HG02759 (cell line): Measurements from ENCODE around the gene SPATA46.
A peak's percentile ranks its signal among the peaks of the same experiment; 100 is the strongest.

ENCODE experiments used
- ATAC-seq: cut with Tn5 transposase; IDR thresholded peaks from one replicate; pipeline ENCODE4 v1.9.1; 2021; ENCODE audit warnings: mild to moderate bottlenecking, moderate library complexity; ENCODE audit not compliant: unreplicated experiment

The SPATA46 gene

DNA sequence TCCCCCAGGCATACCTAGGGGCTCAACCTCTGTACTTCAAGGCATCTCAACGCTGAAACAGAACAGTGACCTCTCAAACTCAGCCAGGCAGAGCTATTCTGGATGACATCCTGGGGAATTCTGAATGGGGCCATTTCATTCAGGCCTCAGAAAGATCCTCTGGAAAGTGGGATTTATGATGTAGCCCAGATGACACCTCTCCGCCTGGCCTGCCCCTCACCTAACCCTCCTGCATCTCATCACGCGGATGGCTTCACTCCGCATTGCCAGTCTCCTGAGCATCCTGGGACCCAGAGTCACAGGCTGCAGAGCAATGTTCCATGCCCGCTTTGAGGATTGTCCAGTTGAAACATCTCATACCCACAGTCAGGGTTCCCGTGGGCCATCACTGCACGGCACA lies 1.2 kb downstream of the SPATA46 start:
- ATAC-seq = no peak

DNA sequence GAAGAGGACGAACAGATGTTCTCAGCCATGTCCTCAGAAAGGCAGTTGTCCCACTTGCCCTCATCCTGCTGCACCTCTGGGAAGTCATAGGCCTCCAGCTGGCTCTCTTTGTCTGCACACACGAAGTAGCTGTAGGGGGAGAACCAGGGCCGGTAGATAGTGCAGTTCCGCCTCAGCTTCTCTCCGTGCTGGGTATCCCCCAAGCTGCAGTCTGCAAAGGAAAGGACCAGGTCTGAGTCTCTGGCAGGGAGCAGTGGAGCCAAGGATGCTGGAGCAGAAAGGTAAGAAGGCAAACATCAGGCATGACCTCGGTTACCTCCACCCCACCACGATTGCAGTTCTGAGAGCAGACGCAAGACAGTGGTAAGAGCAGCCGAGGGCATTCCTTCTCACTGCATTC lies 2.2 kb downstream of the SPATA46 start:
- ATAC-seq = no peak

DNA sequence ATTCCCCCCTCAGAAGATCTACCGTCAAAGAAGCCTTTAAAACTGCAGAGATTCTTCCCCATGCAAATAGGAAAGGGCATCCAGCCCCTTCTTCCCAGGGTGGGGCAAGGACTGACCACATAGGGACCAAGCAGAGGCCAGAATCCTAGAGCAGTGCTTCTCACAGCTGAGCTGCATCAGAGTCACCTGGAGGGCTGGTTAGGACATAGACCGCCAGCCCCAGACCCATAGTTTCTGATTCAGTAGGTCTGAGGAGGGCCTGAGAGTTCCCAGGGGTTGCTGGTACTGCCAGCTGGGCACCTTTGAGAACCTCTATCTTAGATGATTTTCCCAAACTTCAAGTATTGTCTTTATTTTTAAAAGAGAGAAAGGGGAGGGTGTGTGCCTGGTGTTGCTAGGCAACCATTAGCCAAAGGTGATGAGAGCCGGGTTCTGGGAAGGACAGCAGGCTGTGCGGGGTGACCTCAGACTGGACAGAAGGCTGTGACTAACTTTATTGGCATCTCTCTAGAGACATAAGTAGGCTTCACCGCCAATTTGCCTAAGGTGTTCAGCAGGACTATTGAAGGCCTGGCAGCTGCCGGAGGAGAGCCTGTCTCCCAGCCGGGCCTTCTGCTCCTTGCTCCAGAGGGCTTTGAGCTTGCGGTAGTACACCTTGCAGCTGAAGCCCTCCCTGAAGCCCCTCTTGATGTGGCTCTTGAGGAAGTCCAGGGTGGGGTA lies 3.0 kb downstream of the SPATA46 start:
- no peak for ATAC-seq

DNA sequence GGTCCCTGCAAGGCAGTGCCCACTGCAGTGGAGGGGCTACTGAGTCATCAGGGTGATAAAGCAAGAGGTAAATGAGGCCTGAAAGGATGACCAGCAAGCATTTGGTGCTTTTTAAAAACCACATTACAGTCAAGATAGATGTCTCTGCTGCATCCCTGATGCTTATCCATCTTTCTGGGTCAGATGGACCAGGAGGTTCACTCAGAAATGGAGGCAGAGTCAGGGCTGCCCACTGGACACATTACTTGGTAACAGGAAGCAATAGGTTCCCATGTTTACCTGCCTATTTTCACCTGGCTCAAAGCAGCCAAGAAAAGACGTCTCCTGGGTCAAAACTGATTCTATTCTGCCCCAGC lies 3.6 kb downstream of the SPATA46 start:
- no peak for ATAC-seq

DNA sequence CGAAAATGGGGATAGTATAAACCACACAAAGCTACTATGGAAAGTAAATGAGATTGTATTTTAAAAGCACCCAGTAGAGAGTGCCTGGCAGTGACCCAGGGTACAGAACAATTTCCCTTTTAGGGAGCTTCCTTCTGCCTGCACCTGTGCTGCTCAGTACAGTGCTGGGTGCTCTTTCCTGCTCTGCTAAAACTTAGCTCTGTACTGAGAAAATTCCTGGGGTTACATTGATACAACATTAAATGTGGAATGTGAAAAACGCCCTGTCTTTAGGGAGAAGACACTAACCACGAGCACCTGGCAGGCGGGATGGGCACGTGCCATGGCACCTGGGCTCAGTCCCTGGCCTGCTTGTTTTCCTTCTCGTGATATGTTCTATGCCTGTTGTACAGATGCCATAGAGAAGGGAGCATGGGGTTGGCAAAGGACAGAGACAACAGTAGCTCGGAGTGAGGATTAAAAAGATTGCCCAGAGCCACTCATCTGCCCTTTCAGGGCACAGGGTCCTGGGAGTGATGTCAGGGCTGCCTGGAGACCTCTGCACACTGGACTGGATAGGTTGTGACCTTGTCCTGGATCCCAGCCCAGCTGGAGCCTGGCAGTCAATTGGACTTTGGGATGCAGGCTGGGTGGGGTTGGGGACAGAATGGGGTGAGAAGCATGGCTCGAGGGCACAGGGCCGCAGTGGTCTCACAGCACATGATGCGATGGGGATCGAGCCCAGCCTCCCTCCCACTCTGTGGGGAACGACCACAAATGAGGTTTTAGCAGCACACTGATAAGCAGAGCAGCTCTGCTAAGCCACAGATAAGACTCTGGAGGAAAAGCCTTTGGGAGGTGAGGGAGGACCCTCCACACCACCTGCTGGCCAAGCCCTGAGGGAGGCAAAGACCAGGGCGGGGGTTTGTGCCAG lies 4.2 kb downstream of the SPATA46 start:
- no peak for ATAC-seq

DNA sequence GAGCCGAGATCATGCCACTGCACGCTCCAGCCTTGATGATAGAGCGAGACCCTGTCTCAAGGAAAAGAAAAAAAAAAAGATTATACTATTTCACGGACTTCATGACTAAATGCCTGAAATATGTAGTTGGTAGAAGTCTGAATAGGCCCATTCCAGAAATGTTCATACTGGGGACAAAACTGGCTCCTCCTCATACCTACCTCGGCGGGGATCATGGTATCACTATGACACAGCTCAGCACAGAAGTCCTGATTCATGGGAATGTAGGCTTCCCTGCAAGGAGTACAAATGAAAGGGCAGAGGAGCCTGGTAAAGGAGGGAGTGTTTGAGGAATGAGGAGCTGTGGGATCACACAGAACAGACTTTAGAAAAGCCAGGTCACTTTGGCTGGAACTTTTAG lies 5.0 kb downstream of the SPATA46 start:
- ATAC-seq = no peak

DNA sequence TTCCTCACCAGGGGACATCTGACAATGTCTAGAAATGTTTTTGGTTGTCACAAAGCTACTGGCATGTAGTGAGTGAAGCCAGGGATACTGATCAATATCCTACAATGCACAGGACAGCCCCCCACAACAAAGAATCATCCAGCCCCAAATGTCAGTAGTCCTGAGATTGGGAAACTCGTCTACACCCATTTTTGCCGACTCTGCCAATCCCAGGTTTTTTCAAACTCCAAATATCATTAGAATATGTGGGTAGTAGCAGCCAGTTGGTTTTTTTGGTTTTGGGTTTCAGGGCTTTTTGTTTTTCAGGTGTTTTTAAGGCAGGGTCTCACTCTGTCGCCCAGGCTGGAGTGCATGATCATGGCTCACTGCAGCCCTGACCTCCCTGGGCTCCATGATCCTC lies 5.9 kb downstream of the SPATA46 start:
- ATAC-seq = no peak

DNA sequence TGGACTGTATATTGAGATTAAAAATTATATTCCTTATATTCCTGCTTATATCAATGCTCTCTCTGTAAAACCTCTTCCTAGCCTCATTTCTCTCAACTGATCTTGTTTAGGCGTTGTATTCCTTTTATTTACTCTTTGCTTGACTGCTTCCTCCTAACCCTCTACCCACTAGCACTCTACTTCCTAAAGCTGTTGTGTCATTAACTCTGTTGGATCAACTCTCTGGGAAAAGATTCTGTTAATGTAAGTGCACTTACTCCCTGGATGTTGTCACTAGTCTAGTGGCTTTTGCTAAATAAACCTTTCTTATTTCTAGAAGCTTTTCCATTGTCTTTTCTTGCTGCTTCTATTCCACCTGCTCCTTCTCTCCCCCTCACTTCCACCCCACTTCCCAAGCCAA lies 6.5 kb downstream of the SPATA46 start:
- no peak for ATAC-seq

DNA sequence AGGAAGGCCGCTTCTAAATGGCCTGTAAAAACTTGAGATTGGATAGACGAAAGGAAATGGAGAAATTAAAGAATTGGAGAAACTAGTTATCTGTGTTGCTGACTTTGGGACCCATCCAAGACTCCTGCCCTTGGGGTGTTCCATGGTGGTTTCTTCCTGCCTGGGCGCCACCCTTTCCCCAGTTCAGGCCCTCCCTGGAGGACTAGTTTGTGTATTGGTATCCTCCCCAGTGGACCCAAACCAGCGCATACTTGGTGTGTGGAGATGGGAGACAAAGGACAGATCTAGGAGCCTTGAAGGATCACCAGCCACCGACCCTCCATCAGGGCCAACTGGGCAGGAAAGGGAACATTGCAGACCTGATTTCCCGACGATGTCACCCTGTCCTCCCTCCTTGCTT lies 7.1 kb downstream of the SPATA46 start:
- ATAC-seq = no peak

DNA sequence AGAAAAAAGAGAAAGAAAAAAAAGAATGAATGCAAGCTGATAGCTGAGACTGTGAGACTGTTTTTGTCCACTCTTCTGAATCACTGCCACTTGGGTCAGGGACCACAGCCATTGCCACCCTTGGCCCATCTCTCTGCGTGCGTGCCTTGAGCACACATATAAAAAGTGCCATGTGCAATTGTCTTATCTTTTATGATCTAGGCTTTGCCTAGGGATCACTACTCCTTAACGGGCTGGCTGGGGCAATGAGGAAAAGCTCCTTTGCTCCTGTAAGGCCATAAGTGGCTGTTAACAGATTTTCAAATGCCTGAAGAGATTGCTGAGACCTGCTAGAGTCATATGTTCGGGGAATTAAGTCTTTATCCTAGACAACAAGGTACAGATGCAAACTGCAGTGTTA lies 8.2 kb downstream of the SPATA46 start:
- no peak for ATAC-seq

DNA sequence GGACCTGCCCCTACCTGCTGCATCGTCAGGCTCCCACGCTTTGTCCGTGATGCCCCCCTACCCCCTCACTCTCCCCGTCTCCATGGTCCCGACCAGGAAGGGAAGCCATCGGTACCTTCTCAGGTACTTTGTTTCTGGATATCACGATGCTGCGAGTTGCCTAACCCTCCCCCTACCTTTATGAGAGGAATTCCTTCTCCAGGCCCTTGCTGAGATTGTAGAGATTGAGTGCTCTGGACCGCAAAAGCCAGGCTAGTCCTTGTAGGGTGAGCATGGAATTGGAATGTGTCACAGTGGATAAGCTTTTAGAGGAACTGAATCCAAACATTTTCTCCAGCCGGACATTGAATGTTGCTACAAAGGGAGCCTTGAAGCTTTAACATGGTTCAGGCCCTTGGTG lies 8.9 kb downstream of the SPATA46 start:
- ATAC-seq = no peak

DNA sequence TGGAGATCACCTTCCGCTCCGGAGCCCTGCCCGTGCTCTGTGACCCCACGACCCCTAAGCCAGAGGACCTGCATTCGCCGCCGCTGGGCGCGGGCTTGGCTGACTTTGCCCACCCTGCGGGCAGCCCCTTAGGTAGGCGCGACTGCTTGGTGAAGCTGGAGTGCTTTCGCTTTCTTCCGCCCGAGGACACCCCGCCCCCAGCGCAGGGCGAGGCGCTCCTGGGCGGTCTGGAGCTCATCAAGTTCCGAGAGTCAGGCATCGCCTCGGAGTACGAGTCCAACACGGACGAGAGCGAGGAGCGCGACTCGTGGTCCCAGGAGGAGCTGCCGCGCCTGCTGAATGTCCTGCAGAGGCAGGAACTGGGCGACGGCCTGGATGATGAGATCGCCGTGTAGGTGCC lies 9.6 kb downstream of the SPATA46 start:
- no peak for ATAC-seq

DNA sequence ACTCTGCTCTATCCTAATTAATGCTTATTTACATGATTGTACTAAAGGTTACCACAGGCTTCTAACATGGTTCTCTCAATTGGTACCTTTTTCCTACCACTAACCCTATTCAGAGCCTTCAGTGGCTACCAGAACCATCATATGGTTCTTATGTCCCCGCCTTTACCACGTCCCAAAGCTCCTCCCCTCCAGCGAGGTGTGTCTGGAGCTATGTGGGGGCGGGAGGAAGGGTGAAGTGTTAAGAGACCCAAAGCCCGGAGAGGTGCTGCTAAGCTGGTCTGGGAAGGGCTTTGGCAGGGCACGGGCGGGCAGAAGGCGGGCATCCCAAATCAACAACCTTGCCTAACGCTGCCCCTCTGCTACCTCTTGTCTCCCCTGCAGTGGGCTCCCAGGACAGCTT lies 10.0 kb downstream of the SPATA46 start:
- no peak for ATAC-seq

DNA sequence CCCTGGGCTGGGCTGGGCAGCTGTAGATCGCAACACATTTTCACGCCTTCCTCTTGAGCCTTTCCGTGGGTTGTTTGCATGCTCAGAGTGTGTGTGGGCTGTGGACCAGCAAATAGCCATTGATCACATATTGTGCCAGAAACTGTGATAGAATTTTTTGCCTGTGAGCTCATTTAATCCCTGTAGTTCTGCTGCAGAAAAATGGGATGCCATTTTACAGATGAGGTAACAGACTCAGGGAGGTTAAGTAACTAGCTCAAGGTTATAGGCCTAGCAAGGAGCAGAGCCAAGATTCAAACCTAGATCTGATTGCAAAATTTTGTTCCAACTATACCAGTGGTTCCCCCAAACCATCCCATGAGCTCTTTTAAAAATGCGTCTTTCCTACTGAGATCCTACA lies 10.5 kb downstream of the SPATA46 start:
- ATAC-seq = no peak

DNA sequence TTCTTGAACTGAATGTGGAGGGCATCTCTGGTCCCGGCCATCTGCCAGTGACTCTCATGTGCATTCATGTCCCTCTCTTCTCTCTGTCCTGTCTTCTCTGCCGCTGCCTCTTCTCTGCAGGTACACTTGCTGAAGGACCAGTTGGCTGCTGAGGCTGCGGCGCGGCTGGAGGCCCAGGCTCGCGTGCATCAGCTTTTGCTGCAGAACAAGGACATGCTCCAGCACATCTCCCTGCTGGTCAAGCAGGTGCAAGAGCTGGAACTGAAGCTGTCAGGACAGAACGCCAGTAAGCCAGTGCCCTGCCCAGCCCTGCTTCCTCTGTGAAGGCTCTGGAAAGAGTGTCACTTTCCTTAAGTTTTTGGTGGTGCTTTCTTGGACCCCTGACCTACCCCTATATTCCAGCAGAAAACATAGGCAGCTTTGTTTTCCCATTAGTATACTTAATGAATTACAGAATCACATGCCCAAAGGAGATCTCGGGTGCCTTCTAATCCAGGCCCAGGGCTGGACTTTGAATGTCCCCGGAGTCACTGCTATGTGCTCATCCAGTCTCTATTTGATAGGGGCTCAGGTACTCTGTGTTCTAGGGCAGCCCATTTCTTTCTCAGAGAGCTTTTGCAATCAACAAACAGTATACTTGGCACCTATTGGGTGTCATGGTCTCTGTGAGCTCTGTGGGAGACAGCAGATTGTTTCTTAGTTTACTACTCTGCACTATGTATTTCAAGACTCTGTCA lies 11.2 kb downstream of the SPATA46 start:
- no peak for ATAC-seq

DNA sequence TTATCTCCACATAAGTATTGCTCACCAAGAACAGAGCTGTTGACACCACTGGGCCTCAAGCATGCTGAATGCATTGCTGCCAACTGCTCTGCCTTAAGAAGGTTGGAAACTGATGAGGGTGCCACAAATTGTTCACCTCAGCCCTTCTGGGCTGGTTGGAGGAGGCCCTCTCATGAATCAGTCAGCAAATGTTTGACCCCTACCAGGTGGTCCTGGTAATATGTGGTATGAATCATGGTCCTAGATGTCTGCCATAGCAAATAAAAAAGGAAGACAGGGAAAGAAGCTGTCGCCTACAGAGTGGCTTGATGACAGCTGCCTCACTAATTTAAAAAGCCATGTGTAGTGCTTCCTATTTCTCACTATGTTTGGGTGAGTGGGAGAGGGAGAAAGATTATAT lies 12.2 kb downstream of the SPATA46 start:
- no peak for ATAC-seq

DNA sequence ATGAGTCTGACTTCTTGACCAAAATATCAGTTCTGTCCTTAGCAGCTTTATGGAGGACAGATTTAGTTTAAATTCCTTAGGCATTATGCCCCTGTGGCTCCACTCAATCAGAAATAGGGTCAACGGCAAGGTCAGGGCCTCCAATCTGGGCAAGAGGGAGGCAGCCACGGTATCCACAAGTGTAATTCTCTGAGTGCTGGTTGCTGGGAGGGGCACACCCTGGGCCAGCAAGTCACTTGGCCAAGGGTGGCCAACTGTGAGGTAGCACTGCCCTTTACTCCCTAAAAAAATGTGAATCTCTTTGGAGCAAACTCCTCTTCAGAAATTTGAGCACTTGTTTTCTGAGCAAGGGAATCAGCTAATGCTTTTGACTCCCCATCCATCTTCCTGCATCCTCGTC lies 12.8 kb downstream of the SPATA46 start:
- ATAC-seq = no peak

DNA sequence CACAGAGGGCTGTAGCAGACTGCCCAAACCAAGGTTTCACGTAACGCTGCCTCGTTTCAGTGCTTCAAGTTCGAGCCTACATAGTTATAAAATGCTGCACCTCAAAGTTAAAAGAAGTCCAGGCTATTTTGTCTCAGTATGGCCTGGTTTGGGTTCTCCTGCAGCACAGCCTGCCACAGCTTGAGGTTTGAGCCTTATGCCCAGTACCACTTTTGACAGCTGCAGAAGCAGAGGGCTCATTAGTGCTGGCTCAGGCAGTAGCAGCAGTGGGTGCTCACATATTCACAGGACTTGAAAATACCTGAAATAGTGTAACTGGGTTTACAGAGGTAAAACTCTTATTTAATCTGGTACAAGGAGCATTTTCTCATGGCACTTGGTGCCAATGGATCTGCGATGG lies 15.3 kb downstream of the SPATA46 start:
- ATAC-seq = peak; percentile 62

DNA sequence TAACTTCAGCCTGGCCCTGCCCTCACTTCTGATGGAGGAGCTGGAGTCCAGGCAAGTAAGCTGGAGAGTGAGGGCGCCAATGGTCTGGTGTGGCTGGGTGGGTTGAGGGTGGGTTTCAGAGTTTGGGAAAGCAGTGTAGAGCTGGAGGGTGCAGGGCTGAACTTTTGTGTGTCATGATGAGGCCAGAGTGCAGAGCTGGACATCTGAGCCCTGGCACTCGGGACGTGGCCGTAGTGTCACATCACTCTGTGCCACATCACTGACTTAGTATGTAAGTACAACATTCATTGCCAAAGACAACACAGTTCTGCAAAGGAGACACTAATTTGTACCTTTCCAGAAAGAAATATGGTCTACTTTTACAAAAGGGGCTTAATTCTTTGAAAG lies 15.8 kb downstream of the SPATA46 start:
- ATAC-seq = no peak

DNA sequence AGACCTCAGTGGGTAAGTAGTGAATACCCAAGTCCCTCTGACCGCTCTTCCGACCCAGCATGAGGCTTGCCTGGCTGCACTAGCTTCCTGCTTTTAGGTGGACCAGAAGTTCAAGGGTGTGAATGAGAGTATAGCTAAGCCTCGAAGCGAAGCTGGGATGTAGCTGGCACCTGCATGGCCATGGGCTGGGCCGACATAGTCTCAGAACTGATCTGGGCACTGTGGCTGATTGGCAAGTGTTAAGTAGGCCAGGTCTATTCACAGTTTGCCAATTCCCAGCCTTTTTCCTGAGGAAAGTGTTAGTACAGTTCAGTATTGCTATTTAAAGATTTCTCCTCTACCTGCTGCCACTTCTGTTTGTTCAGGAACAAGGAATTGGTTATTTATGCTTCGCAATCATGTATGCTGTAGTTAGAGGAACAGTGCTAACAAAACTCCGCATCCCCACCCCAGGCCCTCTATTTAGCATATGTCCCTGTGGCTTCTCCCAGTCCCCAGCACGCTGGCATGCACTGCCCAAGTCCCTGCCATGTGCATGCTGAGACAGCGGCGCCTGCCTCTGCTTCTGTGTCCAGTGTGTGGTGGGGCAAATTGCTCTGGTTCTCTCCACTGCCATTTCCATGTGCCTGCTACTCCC lies 16.3 kb downstream of the SPATA46 start:
- no peak for ATAC-seq

DNA sequence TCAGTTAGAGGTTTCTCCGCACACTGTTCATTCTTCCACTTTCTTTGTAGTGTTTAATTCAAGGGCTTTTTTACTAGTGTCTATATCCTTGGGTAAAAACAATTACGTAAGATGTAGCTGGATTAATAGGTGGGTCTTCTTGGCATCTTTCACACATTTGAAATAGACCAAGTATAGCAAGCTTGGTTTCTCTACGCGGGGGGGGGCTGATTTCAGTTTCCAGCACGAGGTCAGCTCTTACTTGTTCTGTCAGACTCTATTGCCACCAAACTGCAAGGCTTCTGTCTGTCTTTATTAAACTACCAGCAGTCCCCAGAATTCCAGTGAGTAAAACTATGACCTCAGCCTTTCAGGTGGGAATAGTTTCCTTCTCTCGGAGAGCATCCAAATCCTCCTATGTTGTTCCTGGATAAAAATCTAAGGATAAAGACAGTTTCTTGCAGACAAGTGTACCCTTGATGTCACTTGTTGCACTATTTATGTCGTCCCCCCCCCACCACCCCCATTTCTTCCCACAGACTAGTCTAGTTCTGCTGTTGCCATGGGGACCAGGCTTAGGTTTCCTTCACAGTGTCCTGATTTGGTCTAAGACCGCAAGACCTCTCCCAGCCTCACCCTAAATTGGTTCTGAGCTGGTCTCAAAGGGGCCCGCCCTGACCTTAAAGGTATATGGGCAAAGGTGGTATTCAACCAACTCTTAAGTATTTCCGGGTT lies 17.0 kb downstream of the SPATA46 start:
- no peak for ATAC-seq
